Lower leg skin (tissue), 4 donors: ENCODE measurements around the gene EEF1B2. TPM values are rescaled to one million over a fixed set of nuclear protein-coding genes. Genes with fewer than 3 reads are reported as not detected.
"Not testable (repeated sequence)": the region's sequence is repeated elsewhere in the genome, so short reads cannot be mapped to it uniquely, and the experiment has no call there.

ENCODE experiments used
- DNase-seq, 2 donors: peaks; one replicate each; pipeline ENCODE4 v3.0.0-alpha.2; 2019; ENCODE audit warnings: low spot score in 2 of 2
- H3K4me3 ChIP-seq: fragments of 200-600 bp; sonication (generic); 2 replicates; pipeline ENCODE4 v1.5.1; 2017; ENCODE audit warnings: mild to moderate bottlenecking, low read depth; ENCODE audit not compliant: poor library complexity, severe bottlenecking
- CTCF ChIP-seq, 3 donors: fragments of 450-650 bp; IDR thresholded peaks; one replicate each; pipeline ENCODE4 v1.5.1; 2016; ENCODE audit warnings: antibody characterized with exemption in 3 of 3, mild to moderate bottlenecking in 3 of 3, moderate library complexity in 2 of 3
- POLR2A ChIP-seq, 2 donors: fragments of 450-650 bp; IDR thresholded peaks; one replicate each; pipeline ENCODE4 v1.6.1; 2016 to 2017; ENCODE audit warnings: antibody characterized with exemption in 2 of 2, mild to moderate bottlenecking in 1 of 2, moderate library complexity in 1 of 2
- WGBS, 2 donors: methylation state at CpG; one replicate each; pipeline ENCODE4 v1.1.5; 2018; 5-methylcytosine and 5-hydroxymethylcytosine counted together
- intact Hi-C: fragments of 100-400 bp; cut with DNase I; formaldehyde crosslinking; loops from one replicate; pipeline ENCODE4 v1.15.0; 2023; ENCODE audit warnings: low total_unique reads
- total RNA-seq, 4 donors: library from RNA; depleted of rRNA; stranded (reverse); fragments of >200 nt; gene quantifications; one replicate each; pipeline ENCODE4 v1.1.0, GENCODE V29; 2016

Gene EEF1B2
- total RNA-seq, 4 donors from 2014 or later, result 483 to 986 (median 575) TPM

- 88 to 92% methylated on average over 2 of the region's 2 CpGs for WGBS, 2 donors
- H3K4me3 ChIP-seq, result no peak overlapping the region
- intact Hi-C loops, result no loop called here
- TF ChIP-seq POLR2A (IDR thresholded peaks at IDR 0.05) (no peak), CTCF (IDR thresholded peaks at IDR 0.05) (no peak)
- DNase-seq, result no peak
Observed at GRCh38 chr2:206176121-206176520, 16.4 kb downstream of the EEF1B2 start.

GRCh38 chr2:206176901-206177300, 17.2 kb downstream of the EEF1B2 start:
- DNase-seq, result no peak
- TF ChIP-seq POLR2A (IDR thresholded peaks at IDR 0.05) (no peak), CTCF (IDR thresholded peaks at IDR 0.05) (no peak)
- 70 to 80% methylated on average over 3 of the region's 3 CpGs for WGBS, 2 donors
- no peak overlapping the region for H3K4me3 ChIP-seq
- intact Hi-C loops, result no loop called here

- intact Hi-C loops, H3K4me3 ChIP-seq, DNase-seq: not testable (repeated sequence)
- WGBS, 2 donors, result 90% methylated on average over 6 of the region's 6 CpGs
Observed at GRCh38 chr2:206181526-206181925, 21.8 kb downstream of the EEF1B2 start.

GRCh38 chr2:206189691-206190090, 30.0 kb downstream of the EEF1B2 start:
- 51 to 57% methylated on average over 3 of the region's 3 CpGs for WGBS, 2 donors
- intact Hi-C loops, result no loop called here
- no peak for TF ChIP-seq CTCF (IDR thresholded peaks at IDR 0.05)
- TF ChIP-seq POLR2A (IDR thresholded peaks at IDR 0.05), result no peak
- H3K4me3 ChIP-seq, result no peak overlapping the region
- DNase-seq, result no peak

GRCh38 chr2:206190111-206190510, 30.4 kb downstream of the EEF1B2 start:
- TF ChIP-seq POLR2A (IDR thresholded peaks at IDR 0.05) (no peak), CTCF (IDR thresholded peaks at IDR 0.05) (no peak)
- DNase-seq, result no peak
- intact Hi-C loops, result no loop called here
- 62 to 72% methylated on average over 2 of the region's 2 CpGs for WGBS, 2 donors
- H3K4me3 ChIP-seq, result no peak overlapping the region

GRCh38 chr2:206190689-206191088, 31.0 kb downstream of the EEF1B2 start:
- TF ChIP-seq CTCF (IDR thresholded peaks at IDR 0.05) (no peak), POLR2A (IDR thresholded peaks at IDR 0.05) (no peak)
- DNase-seq, result no peak
- no peak overlapping the region for H3K4me3 ChIP-seq
- 68 to 73% methylated on average over 5 of the region's 5 CpGs for WGBS, 2 donors
- intact Hi-C loops, result no loop called here
